ENCODE data around the gene DUSP5.
A peak's percentile ranks its signal among the peaks of the same experiment; 100 is the strongest.

DUSP5 gene

GRCh38 chr10:110483633-110484032, 14.1 kb upstream of the DUSP5 start:
- no peak for DNase-seq

GRCh38 chr10:110485541-110485940, 12.2 kb upstream of the DUSP5 start:
- DNase-seq = no peak

GRCh38 chr10:110486680-110487410, 10.9 kb upstream of the DUSP5 start:
- no peak for DNase-seq

- no peak for DNase-seq
Measured at GRCh38 chr10:110487411-110488331, 10.0 kb upstream of the DUSP5 start.

- DNase-seq = no peak
Measured at GRCh38 chr10:110488332-110488681, 9.4 kb upstream of the DUSP5 start.

GRCh38 chr10:110488940-110489339, 8.8 kb upstream of the DUSP5 start:
- no peak for DNase-seq

GRCh38 chr10:110490640-110491039, 7.1 kb upstream of the DUSP5 start:
- DNase-seq = no peak

- no peak for DNase-seq
Measured at GRCh38 chr10:110491346-110491745, 6.4 kb upstream of the DUSP5 start.

- DNase-seq = no peak
Measured at GRCh38 chr10:110492069-110492822, 5.5 kb upstream of the DUSP5 start.

- DNase-seq = no peak
Measured at GRCh38 chr10:110493832-110494426, 3.8 kb upstream of the DUSP5 start.

GRCh38 chr10:110494532-110494931, 3.2 kb upstream of the DUSP5 start:
- DNase-seq = no peak

- peak; percentile 69 for DNase-seq
Measured at GRCh38 chr10:110495731-110496552, 1.8 kb upstream of the DUSP5 start.

GRCh38 chr10:110496553-110497437, 912 bp upstream of the DUSP5 start:
- DNase-seq = no peak

GRCh38 chr10:110498087-110498981, 627 bp downstream of the DUSP5 start:
- DNase-seq = peak; percentile 65

- DNase-seq = peak; percentile 22
Measured at GRCh38 chr10:110498982-110499795, 1.5 kb downstream of the DUSP5 start.

GRCh38 chr10:110499796-110500514, 2.2 kb downstream of the DUSP5 start:
- no peak for DNase-seq

GRCh38 chr10:110500515-110500905, 2.8 kb downstream of the DUSP5 start:
- no peak for DNase-seq
